Cardiac muscle cell (in vitro differentiated cells and primary cell): ENCODE data around the gene SUCO. TPM values are rescaled to one million over a fixed set of nuclear protein-coding genes. Genes with fewer than 3 reads are reported as not detected.

Source experiments
- DNase-seq, 2 donors: peaks; one replicate each; pipeline versions ENCODE4 v3.0.0 to v3.0.0-alpha.2; 2010 to 2017; ENCODE audit warnings: low read depth in 1 of 2, low spot score in 1 of 2
- H3K27ac ChIP-seq: fragments of 200-600 bp; sonication (generic); 2 replicates; pipeline ENCODE4 v1.5.1; 2016
- H3K27me3 ChIP-seq: fragments of 200-600 bp; sonication (generic); 2 replicates; pipeline ENCODE4 v1.6.0; 2016; ENCODE audit warnings: control low read depth
- H3K36me3 ChIP-seq: fragments of 200-600 bp; sonication (generic); 2 replicates; pipeline ENCODE4 v1.5.1; 2016; ENCODE audit warnings: control low read depth
- H3K4me1 ChIP-seq: fragments of 200-600 bp; sonication (generic); 2 replicates; pipeline ENCODE4 v1.8.1; 2017; ENCODE audit warnings: low read depth, mild to moderate bottlenecking, mixed run types
- H3K4me3 ChIP-seq: fragments of 200-600 bp; sonication (generic); 2 replicates; pipeline ENCODE4 v1.5.1; 2016; ENCODE audit warnings: mild to moderate bottlenecking
- H3K9me3 ChIP-seq: fragments of 200-600 bp; sonication (generic); 2 replicates; pipeline ENCODE4 v1.5.1; 2017; ENCODE audit warnings: low read depth, mild to moderate bottlenecking, control low read depth
- polyA plus RNA-seq: library from polyadenylated mRNA; unstranded; fragments of >200 nt; fragmentation: Nextera tagmentation; extraction: Ambion mirVana; gene quantifications from 2 replicates; pipeline ENCODE4 v1.2.1, GENCODE V29; 2016
- total RNA-seq: library from RNA; depleted of rRNA; stranded (reverse); fragments of >200 nt; gene quantifications from 2 replicates; pipeline ENCODE4 v1.2.3, GENCODE V29; 2016
- TF ChIP-seq, protein P1 (sequence below): IDR thresholded peaks from 2 replicates; pipeline ENCODE4 v1.5.1; 2012; ENCODE audit warnings: low read depth, mild to moderate bottlenecking, low read length

Gene SUCO
- total and polyA plus RNA-seq, 2 experiments from 2014 or later = 23.0 to 48.6 TPM

DNA sequence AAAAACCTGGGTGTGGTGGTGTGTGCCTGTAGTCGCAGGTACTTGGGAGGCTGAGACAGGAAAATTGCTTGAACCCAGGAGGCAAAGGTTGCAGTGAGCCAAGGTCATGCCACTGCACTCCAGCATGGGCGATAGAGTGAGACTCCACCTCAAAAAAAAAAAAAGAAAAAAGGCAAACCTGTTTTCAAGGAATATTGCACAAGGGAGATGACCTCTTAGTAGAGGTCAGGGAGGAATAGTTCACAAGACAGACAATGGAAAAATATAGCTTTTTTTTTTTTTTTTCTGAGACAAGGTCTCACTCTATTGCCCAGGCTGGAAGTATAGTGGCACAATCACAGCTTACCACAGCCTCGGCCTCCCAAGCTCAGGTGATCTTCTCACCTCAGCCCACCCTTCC is 22.5 kb upstream of the SUCO start:
- no peaks in the 10 kb centered on the region for H3K4me1 ChIP-seq
- H3K36me3 ChIP-seq = no peaks in the 10 kb centered on the region
- TF ChIP-seq, protein P1, sequence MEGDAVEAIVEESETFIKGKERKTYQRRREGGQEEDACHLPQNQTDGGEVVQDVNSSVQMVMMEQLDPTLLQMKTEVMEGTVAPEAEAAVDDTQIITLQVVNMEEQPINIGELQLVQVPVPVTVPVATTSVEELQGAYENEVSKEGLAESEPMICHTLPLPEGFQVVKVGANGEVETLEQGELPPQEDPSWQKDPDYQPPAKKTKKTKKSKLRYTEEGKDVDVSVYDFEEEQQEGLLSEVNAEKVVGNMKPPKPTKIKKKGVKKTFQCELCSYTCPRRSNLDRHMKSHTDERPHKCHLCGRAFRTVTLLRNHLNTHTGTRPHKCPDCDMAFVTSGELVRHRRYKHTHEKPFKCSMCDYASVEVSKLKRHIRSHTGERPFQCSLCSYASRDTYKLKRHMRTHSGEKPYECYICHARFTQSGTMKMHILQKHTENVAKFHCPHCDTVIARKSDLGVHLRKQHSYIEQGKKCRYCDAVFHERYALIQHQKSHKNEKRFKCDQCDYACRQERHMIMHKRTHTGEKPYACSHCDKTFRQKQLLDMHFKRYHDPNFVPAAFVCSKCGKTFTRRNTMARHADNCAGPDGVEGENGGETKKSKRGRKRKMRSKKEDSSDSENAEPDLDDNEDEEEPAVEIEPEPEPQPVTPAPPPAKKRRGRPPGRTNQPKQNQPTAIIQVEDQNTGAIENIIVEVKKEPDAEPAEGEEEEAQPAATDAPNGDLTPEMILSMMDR = no peak
- no peaks in the 10 kb centered on the region for H3K27me3 ChIP-seq
- no peak for DNase-seq
- H3K4me3 ChIP-seq = no peak overlapping the region
- no peak overlapping the region for H3K27ac ChIP-seq
- H3K9me3 ChIP-seq = no peaks in the 10 kb centered on the region

DNA sequence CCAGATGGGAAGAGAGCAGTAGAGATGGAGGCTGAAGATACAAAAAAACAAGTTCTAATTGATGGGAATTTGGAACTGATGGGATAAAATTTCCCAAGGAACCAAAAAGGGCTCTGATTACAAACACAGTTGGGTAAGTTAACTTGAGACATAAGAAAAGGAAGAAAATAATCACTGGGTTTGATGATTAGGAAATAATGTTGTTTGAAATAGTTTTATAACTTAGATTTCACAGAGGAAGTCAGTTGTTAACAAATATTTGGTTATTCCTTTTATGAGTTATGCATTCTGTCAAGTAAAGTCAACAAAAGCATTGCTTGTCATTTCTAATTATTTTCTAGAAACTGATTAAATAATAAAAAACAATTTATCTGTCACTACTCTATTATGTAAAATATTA is 20.4 kb upstream of the SUCO start:
- H3K4me1 ChIP-seq = no peaks in the 10 kb centered on the region
- no peaks in the 10 kb centered on the region for H3K9me3 ChIP-seq
- no peak overlapping the region for H3K27ac ChIP-seq
- TF ChIP-seq, protein P1 = no peak
- H3K36me3 ChIP-seq = no peaks in the 10 kb centered on the region
- H3K27me3 ChIP-seq = no peaks in the 10 kb centered on the region
- H3K4me3 ChIP-seq = no peak overlapping the region
- no peak for DNase-seq

DNA sequence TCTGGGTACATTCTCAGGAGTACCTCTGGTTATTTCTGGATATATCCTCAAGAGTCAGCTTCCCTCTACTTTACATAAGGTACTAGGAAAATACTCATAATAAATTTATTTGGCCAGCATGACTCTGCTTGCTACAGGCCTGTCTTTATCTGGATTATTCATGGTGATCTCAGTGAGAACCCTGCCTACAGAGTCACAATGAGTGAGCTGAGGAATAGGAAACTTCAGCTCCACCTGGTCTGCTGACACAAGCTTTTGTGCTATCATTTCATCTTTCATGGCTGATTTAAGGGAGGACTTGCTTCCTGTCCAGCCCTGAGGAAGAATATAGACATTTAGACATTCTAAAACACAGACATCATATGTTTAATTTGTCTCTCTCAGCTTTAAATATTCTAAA is 19.5 kb upstream of the SUCO start:
- no peaks in the 10 kb centered on the region for H3K36me3 ChIP-seq
- H3K27ac ChIP-seq = no peak overlapping the region
- TF ChIP-seq, protein P1 = no peak
- H3K9me3 ChIP-seq = no peaks in the 10 kb centered on the region
- no peak overlapping the region for H3K4me3 ChIP-seq
- no peaks in the 10 kb centered on the region for H3K27me3 ChIP-seq
- DNase-seq = no peak
- no peaks in the 10 kb centered on the region for H3K4me1 ChIP-seq

DNA sequence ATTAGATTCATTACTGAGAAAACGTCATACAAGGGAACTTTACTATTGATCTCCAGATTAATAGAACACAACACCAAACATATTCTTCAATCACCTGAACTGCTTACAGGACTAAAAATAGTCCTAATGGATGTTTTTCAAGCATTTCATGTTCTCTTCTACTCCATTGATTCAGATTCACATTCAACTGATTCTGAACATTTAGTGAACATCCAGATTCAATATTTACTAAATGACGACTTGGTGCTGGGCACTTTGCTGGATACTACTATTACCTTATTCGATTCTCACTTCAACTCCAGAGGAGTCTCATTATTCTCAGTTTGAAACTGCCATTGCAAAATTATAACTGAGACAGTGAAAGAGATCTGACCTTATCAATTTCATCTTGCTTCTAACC is 18.8 kb upstream of the SUCO start:
- Histone ChIP-seq H3K4me1 (no peaks in the 10 kb centered on the region), H3K4me3 (no peak overlapping the region), H3K9me3 (no peaks in the 10 kb centered on the region), H3K36me3 (no peaks in the 10 kb centered on the region), H3K27me3 (no peaks in the 10 kb centered on the region), H3K27ac (no peak overlapping the region)
- TF ChIP-seq, protein P1 = no peak
- DNase-seq = no peak

DNA sequence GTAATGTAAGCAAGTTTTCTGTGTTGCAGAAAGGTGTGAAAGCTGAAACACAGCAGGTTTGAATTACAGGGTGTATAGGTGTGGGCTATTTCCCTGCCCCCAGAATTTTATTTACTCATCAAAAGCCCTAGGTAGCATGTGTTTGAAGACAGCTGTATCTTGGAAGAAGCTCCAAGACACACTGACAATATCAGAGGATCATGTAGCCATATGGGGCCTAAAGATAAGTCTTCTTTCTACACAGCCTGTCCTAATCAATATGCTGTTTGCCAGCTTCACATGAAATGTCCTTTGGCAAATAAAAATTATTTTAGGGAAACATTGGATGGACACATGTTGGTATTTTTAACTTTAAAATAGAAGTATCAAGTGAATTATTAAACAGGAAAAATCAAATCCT is 17.5 kb upstream of the SUCO start:
- TF ChIP-seq, protein P1 = no peak
- H3K4me1 ChIP-seq = no peaks in the 10 kb centered on the region
- no peak overlapping the region for H3K27ac ChIP-seq
- no peaks in the 10 kb centered on the region for H3K9me3 ChIP-seq
- no peak for DNase-seq
- no peak overlapping the region for H3K4me3 ChIP-seq
- H3K36me3 ChIP-seq = no peaks in the 10 kb centered on the region
- no peaks in the 10 kb centered on the region for H3K27me3 ChIP-seq

DNA sequence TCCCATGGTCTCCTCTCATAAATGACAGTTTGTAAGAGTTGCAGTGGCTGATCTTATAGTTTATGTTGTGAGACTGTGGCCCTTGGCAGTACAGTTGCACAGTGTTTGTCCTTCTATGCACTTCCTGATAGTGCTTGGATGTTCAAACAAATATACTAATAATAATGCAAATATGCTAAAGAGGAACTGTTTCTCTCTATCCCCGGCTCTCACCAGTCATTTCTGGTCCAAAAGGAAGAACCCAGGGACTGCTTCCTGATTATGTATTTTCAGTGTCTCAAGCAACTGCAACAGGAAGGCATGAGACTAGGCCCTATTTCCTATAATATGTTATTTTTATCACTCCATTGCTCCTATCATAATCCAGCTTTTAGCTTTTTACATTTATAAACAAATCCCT is 17.0 kb upstream of the SUCO start:
- Histone ChIP-seq H3K4me3 (no peak overlapping the region), H3K27ac (no peak overlapping the region), H3K4me1 (no peaks in the 10 kb centered on the region), H3K36me3 (no peaks in the 10 kb centered on the region), H3K27me3 (no peaks in the 10 kb centered on the region), H3K9me3 (no peaks in the 10 kb centered on the region)
- DNase-seq = no peak
- TF ChIP-seq, protein P1 = no peak
